ENCODE data around the gene SLC2A4RG.

GRCh38 chr20:63734111-63734945 is 5.2 kb upstream of the SLC2A4RG start:
- TF ChIP-seq EZH2 (IDR thresholded peaks at IDR 0.05): no peak
- TF ChIP-seq POLR2AphosphoS5 (IDR thresholded peaks at IDR 0.05; ENCODE audit: borderline replicate concordance, low read depth, low read length): no peak
- no peak for TF ChIP-seq FOXP2 (optimal IDR thresholded peaks at IDR 0.05; ENCODE audit: control extremely low read depth, extremely low read length, insufficient read depth)

Data from SK-N-MC (cell line).